Stimulated activated CD4-positive, alpha-beta T cell treated with anti-CD3 and anti-CD28 coated beads, Interleukin-2, amount 100 ng/mL, for 48 hours (primary cell): ENCODE data around the gene THRAP3.
A peak's percentile ranks its signal among the peaks of the same experiment; 100 is the strongest.
"Not testable (repeated sequence)": the region's sequence is repeated elsewhere in the genome, so short reads cannot be mapped to it uniquely, and the experiment has no call there.

Experiments used
- DNase-seq, 2 donors: peaks; one replicate each; pipeline ENCODE4 v3.0.0-alpha.2; 2020

THRAP3 gene

GRCh38 chr1:36208978-36209703, 15.1 kb upstream of the THRAP3 start:
- no peak for DNase-seq

GRCh38 chr1:36211307-36211706, 12.9 kb upstream of the THRAP3 start:
- no peak for DNase-seq

- no peak for DNase-seq
These were observed 12.4 kb upstream of the THRAP3 start for GRCh38 chr1:36211841-36212240.

- DNase-seq, result no peak
These were observed 11.5 kb upstream of the THRAP3 start for GRCh38 chr1:36212782-36213181.

- DNase-seq, result no peak
These were observed 6.6 kb upstream of the THRAP3 start for GRCh38 chr1:36217670-36218069.

- DNase-seq, result not testable (repeated sequence)
These were observed 2.3 kb upstream of the THRAP3 start for GRCh38 chr1:36221901-36222300.

- DNase-seq, result no peak
These were observed 1.5 kb upstream of the THRAP3 start for GRCh38 chr1:36222481-36223380.

GRCh38 chr1:36223381-36223995, 755 bp upstream of the THRAP3 start:
- peak; percentile 19 to 34 for DNase-seq

GRCh38 chr1:36224537-36225282, 467 bp downstream of the THRAP3 start:
- peak in 1 of 2 donors; percentile 70 for DNase-seq

GRCh38 chr1:36225283-36225899, 1.1 kb downstream of the THRAP3 start:
- DNase-seq, result no peak

GRCh38 chr1:36230279-36230678, 6.0 kb downstream of the THRAP3 start:
- not testable (repeated sequence) for DNase-seq

- DNase-seq, result no peak
These were observed 6.9 kb downstream of the THRAP3 start for GRCh38 chr1:36231191-36231590.

GRCh38 chr1:36232212-36233095, 8.2 kb downstream of the THRAP3 start:
- no peak for DNase-seq

GRCh38 chr1:36236302-36236701, 12.1 kb downstream of the THRAP3 start:
- no peak for DNase-seq

- no peak for DNase-seq
These were observed 14.2 kb downstream of the THRAP3 start for GRCh38 chr1:36238433-36238832.

- DNase-seq, result no peak
These were observed 15.8 kb downstream of the THRAP3 start for GRCh38 chr1:36239941-36240637.

- DNase-seq, result no peak
These were observed 23.3 kb downstream of the THRAP3 start for GRCh38 chr1:36247538-36247937.

- no peak for DNase-seq
These were observed 24.1 kb downstream of the THRAP3 start for GRCh38 chr1:36248250-36248894.

- DNase-seq, result no peak
These were observed 27.7 kb downstream of the THRAP3 start for GRCh38 chr1:36251794-36252481.

- DNase-seq, result not testable (repeated sequence)
These were observed 28.2 kb downstream of the THRAP3 start for GRCh38 chr1:36252482-36252824.
